Central memory CD8-positive, alpha-beta T cell (primary cell): ENCODE measurements around the gene MTCH1.

Source experiments
- ATAC-seq: fragments of 150-1000 bp; cut with Tn5 transposase; replicated peaks from 2 replicates; pipeline ENCODE4 v1.10.0; 2022; ENCODE audit warnings: mild to moderate bottlenecking, moderate FRiP score, moderate number of reproducible peaks; ENCODE audit not compliant: poor library complexity, severe bottlenecking; ENCODE audit errors: extremely low read depth
- DNase-seq, 2 donors: peaks; one replicate each; pipeline ENCODE4 v3.0.0; 2021; ENCODE audit warnings: low spot score in 2 of 2
- H3K27ac Mint-ChIP-seq: one replicate; pipeline ENCODE4 v1.8.0; 2022; ENCODE audit warnings: low read depth, mild to moderate bottlenecking, moderate library complexity, mixed read lengths
- H3K27me3 Mint-ChIP-seq: one replicate; pipeline ENCODE4 v1.8.0; 2022; ENCODE audit warnings: mixed read lengths
- H3K36me3 Mint-ChIP-seq: one replicate; pipeline ENCODE4 v1.8.0; 2022; ENCODE audit warnings: mild to moderate bottlenecking, moderate library complexity, mixed read lengths; ENCODE audit not compliant: insufficient read depth
- H3K4me1 Mint-ChIP-seq: one replicate; pipeline ENCODE4 v1.8.0; 2022; ENCODE audit warnings: mixed read lengths
- H3K4me3 Mint-ChIP-seq: one replicate; pipeline ENCODE4 v1.8.0; 2022; ENCODE audit warnings: mild to moderate bottlenecking, moderate library complexity, mixed read lengths
- H3K9me3 Mint-ChIP-seq: one replicate; pipeline ENCODE4 v1.8.0; 2022; ENCODE audit warnings: mixed read lengths

The MTCH1 gene

DNA sequence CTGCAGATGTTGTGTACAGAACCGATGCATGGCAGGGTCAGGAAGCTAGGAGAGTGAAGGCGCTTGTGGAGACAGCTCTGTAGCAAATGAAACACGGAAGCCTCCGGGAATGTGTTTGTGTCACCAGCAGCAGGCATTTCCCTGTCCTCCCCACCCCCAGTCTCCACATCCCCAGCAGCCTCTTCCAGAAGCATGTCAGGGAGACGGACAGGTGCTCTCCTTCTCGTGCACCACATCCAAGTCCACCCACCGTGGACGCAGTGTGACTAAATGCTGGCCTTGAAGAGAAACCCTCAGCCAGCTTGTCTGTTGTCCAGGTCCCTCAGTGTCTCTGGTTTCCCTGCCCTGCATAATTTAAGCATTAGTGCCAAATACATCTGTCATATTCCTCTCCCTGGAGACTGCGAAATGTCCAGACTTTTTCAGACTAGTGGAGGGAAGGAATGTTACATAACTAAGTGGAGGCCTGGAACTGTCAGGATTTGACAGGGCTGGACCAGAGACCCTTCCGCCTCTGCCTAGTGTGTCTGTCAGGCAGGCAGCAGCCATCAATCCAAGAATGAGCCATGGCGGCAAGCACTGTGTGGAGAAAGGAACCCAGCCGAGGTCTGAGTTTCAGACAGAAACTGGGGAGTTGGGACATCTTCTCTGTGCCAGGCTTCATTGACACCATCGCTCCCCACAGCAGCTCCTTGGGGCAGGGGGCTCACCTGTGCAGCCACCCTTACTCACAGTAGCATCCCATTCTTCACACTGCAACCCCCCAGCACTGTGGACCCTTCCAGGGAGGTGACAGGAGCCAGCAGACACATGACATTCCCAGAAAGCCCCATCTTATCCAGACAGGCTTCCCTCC, 58.1 kb downstream of the MTCH1 start:
- Mint-ChIP-seq H3K36me3 (peaks cover 5% of the 10 kb centered on the region), H3K4me3 (no peak overlapping the region), H3K9me3 (no peaks in the 10 kb centered on the region), H3K27ac (no peak overlapping the region), H3K27me3 (no peaks in the 10 kb centered on the region), H3K4me1 (no peaks in the 10 kb centered on the region)
- DNase-seq = no peak
- ATAC-seq = no peak

DNA sequence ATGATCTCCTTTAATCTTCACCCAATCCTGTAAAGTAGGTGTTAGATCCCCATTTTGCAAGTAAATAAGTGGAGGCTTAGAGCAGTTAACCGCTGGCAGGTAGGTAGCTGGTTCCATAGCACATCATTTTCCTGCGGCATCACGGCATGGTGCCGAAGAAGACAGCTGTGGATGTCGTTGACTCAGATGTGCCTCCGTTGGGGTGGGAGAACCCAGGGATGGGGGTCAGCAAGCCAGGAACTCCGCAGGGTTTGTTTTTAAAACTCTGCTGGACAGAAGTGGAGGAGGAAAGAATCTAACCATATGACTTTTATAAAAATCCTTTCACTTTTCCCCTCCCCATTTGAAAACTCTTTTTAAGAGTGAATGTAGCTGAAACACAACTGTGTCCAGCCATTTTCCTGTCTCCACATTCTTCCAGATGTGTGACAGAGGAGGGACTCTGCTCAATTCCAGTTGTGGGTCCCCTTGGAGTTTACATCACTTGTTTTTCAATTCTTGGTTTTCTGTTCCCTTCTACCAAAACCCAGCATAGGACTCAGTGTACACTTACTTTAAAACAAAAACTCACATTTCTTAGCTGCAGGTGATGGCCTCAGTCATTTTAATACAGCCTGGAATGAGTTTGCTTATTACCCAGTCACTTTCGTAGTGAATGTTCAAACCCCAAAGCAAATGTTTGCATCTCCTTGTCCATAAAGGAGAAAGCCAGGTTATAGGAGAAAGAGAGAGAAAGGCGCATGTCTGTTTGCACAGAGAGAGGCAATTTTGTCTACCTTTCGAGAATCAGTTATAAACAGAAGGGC, 59.1 kb downstream of the MTCH1 start:
- no peaks in the 10 kb centered on the region for H3K4me1 Mint-ChIP-seq
- no peaks in the 10 kb centered on the region for H3K27me3 Mint-ChIP-seq
- H3K4me3 Mint-ChIP-seq = no peak overlapping the region
- H3K27ac Mint-ChIP-seq = no peak overlapping the region
- H3K9me3 Mint-ChIP-seq = no peaks in the 10 kb centered on the region
- DNase-seq (no peak), ATAC-seq (no peak)
- H3K36me3 Mint-ChIP-seq = peaks cover 7% of the 10 kb centered on the region

DNA sequence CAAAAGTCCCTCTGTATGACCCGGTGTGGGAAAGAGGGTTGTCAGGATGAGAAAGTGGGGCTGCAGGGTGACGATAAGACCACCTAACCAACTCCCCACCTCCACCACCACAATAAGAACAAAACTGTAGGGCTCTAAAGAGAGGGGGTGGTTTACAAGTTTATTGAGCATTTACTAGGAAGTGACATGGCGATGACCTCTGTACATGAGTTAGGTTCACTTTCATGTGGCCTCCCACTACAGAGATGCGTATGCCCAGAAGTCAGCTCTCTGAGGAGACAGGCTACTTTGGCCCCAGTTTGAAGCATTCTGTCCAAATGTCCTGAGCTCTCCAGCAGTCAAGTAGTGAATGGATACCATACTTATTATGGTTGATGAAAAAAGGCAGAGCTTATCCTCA, 60.2 kb downstream of the MTCH1 start:
- Mint-ChIP-seq H3K36me3 (peaks cover 9% of the 10 kb centered on the region), H3K27ac (peak overlapping the region; percentile 79), H3K27me3 (no peaks in the 10 kb centered on the region), H3K4me1 (no peaks in the 10 kb centered on the region), H3K4me3 (no peak overlapping the region), H3K9me3 (no peaks in the 10 kb centered on the region)
- no peak for DNase-seq
- no peak for ATAC-seq

DNA sequence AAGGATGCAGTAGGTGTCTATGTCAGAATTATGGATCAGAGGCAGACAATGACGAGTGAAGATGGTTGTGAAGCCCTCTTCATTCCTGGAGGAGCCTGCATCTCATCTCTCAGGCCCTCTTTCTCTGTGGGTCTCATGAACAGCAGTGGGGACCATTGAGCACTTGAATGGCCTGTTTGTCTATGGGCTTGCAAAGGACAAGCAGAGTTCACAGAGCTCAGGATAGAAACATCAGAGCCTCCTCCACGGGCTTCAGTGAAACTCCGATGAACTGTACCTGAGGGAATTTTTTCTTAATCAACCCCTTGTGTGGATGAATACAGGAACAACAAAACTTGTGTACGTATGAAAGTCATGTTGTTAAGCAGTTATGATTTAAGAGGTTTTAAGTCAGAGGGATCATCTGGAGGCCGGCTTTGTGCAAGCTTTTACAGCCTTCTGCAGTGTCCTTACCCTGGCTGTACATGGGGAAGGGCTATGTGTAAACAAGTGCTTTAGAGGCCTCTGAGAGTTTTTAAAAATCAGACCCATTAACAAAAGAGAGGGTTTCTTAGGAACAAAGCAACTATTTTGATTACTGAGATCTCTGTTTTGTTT, 61.1 kb downstream of the MTCH1 start:
- Mint-ChIP-seq H3K27ac (peak overlapping the region; percentile 79), H3K27me3 (no peaks in the 10 kb centered on the region), H3K4me1 (no peaks in the 10 kb centered on the region), H3K9me3 (no peaks in the 10 kb centered on the region), H3K36me3 (peaks cover 10% of the 10 kb centered on the region), H3K4me3 (no peak overlapping the region)
- ATAC-seq = no peak
- DNase-seq = no peak

DNA sequence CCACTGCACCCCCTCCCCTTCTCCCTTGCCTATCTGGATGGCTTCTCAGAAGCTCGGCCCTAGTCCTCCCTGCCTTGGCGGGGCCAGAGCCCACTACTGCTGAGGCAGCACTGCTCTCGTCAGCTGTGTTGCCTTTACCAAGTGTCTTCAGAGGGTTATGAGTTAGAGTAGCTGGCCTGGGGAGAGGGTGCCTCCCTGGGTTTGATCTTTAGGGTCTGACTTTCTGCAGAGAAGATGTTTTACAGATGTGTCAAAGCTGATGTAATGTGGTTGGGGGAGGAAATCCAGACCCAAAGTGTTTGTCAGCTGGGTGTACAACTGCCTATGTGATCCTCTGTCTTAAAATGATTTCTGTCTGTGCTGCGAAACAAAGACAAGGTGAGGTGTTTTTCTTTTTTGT, 61.9 kb downstream of the MTCH1 start:
- H3K27ac Mint-ChIP-seq = no peak overlapping the region
- DNase-seq (no peak), ATAC-seq (no peak)
- H3K9me3 Mint-ChIP-seq = no peaks in the 10 kb centered on the region
- H3K4me1 Mint-ChIP-seq = no peaks in the 10 kb centered on the region
- H3K4me3 Mint-ChIP-seq = no peak overlapping the region
- peaks cover 16% of the 10 kb centered on the region for H3K36me3 Mint-ChIP-seq
- no peaks in the 10 kb centered on the region for H3K27me3 Mint-ChIP-seq

DNA sequence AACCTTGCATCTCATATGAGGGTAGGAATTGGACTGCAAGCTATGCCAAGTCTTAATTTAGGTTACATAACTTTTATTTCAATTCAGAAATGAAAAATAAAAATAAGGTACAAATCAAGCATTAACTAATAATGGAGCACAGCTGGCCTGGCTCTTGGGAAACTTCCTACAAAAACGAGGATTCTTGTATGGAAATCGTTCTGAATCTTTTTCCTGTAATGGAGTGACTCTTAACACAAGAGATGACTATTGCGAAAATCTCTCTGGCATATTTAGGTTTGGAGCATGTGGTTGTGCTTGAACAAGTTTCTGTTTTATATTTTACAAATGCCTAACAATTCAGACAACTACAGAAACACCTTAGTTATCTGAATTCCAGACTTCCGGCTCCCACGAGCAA, 65.5 kb downstream of the MTCH1 start:
- H3K4me1 Mint-ChIP-seq = no peaks in the 10 kb centered on the region
- H3K27me3 Mint-ChIP-seq = no peaks in the 10 kb centered on the region
- ATAC-seq = no peak
- no peak for DNase-seq
- H3K9me3 Mint-ChIP-seq = no peaks in the 10 kb centered on the region
- no peak overlapping the region for H3K27ac Mint-ChIP-seq
- no peak overlapping the region for H3K4me3 Mint-ChIP-seq
- peaks cover 30% of the 10 kb centered on the region for H3K36me3 Mint-ChIP-seq

DNA sequence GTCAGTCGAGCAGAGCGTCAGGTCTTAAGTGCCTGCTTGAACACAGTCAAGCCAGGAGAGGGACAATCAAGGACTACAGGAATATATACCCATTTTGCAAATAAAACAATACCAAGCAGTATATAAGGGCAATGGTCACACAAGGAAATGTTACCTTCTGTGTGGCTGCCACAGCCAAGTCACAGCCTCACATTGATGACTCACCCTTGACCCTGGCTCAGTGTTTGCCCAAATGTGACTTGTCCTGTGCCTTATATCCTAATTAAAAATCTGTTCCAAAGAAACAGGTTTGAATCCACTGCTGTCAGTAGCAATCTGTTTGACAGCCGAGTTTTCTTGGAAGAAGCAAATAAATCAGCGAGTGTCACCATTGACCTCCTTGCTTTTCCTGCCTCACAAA, 65.9 kb downstream of the MTCH1 start:
- no peaks in the 10 kb centered on the region for H3K9me3 Mint-ChIP-seq
- no peaks in the 10 kb centered on the region for H3K4me1 Mint-ChIP-seq
- no peaks in the 10 kb centered on the region for H3K27me3 Mint-ChIP-seq
- H3K4me3 Mint-ChIP-seq = no peak overlapping the region
- no peak for DNase-seq
- peaks cover 28% of the 10 kb centered on the region for H3K36me3 Mint-ChIP-seq
- no peak for ATAC-seq
- no peak overlapping the region for H3K27ac Mint-ChIP-seq
